Endothelial cell of umbilical vein (primary cell): ENCODE measurements around the gene LRRC53.

Experiments
- JUN ChIP-seq: IDR thresholded peaks from 2 replicates; pipeline ENCODE4 v1.6.1; 2011; ENCODE audit warnings: borderline replicate concordance, low read depth; ENCODE audit not compliant: insufficient read length, insufficient read depth
- TF ChIP-seq, protein P1 (sequence below), 2 donors: IDR thresholded peaks; 1 replicate in 1 of 2; 2 replicates in 1 of 2; pipeline ENCODE4 v1.5.1; 2011; ENCODE audit warnings: low read length in 2 of 2, mild to moderate bottlenecking in 2 of 2, moderate library complexity in 2 of 2, control low read depth in 1 of 2, inconsistent platforms in 1 of 2, low read depth in 1 of 2; ENCODE audit not compliant: insufficient read depth in 1 of 2; ENCODE audit errors: extremely low read depth in 1 of 2

- no peak for TF ChIP-seq JUN
- TF ChIP-seq, protein P1, sequence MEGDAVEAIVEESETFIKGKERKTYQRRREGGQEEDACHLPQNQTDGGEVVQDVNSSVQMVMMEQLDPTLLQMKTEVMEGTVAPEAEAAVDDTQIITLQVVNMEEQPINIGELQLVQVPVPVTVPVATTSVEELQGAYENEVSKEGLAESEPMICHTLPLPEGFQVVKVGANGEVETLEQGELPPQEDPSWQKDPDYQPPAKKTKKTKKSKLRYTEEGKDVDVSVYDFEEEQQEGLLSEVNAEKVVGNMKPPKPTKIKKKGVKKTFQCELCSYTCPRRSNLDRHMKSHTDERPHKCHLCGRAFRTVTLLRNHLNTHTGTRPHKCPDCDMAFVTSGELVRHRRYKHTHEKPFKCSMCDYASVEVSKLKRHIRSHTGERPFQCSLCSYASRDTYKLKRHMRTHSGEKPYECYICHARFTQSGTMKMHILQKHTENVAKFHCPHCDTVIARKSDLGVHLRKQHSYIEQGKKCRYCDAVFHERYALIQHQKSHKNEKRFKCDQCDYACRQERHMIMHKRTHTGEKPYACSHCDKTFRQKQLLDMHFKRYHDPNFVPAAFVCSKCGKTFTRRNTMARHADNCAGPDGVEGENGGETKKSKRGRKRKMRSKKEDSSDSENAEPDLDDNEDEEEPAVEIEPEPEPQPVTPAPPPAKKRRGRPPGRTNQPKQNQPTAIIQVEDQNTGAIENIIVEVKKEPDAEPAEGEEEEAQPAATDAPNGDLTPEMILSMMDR (IDR thresholded peaks at IDR 0.05; ENCODE audit: extremely low read depth in 1 of 2, insufficient read depth in 1 of 2, low read depth in 1 of 2, low read length in 2 of 2): no peak
Measured at GRCh38 chr1:74523873-74524480, 11.6 kb upstream of the LRRC53 start.
